Thymus (tissue), 11 donors: Measurements from ENCODE around the gene CACNA2D2. TPM values are rescaled to one million over a fixed set of nuclear protein-coding genes. Genes with fewer than 3 reads are reported as not detected.

Source experiments
- DNase-seq, 9 donors: peaks; one replicate each; pipeline ENCODE4 v3.0.0-alpha.2; 2013; ENCODE audit warnings: low spot score in 9 of 9, low read depth in 6 of 9, missing footprints in 1 of 9
- H3K27ac ChIP-seq, 2 donors: one replicate each; pipeline ENCODE4 v1.5.1; 2013; ENCODE audit warnings: control low read depth in 1 of 2, low read depth in 1 of 2, low read length in 1 of 2, mild to moderate bottlenecking in 1 of 2, moderate library complexity in 1 of 2
- H3K27me3 ChIP-seq, 2 donors: one replicate each; pipeline ENCODE4 v1.5.1; 2013; ENCODE audit warnings: low read length in 1 of 2; ENCODE audit not compliant: control insufficient read depth in 2 of 2, insufficient read depth in 1 of 2
- H3K36me3 ChIP-seq, 2 donors: one replicate each; pipeline ENCODE4 v1.5.1; 2013; ENCODE audit warnings: low read length in 1 of 2, mild to moderate bottlenecking in 1 of 2, moderate library complexity in 1 of 2; ENCODE audit not compliant: control insufficient read depth in 2 of 2, insufficient read depth in 2 of 2
- H3K4me1 ChIP-seq, 2 donors: one replicate each; pipeline ENCODE4 v1.5.1; 2013; ENCODE audit warnings: low read length in 2 of 2; ENCODE audit not compliant: control insufficient read depth in 2 of 2, insufficient read depth in 2 of 2
- H3K4me3 ChIP-seq, 2 donors: one replicate each; pipeline ENCODE4 v1.5.1; 2013; ENCODE audit warnings: low read length in 2 of 2, control low read depth in 1 of 2, mild to moderate bottlenecking in 1 of 2
- H3K9me3 ChIP-seq, 2 donors: one replicate each; pipeline ENCODE4 v1.5.1; 2013; ENCODE audit warnings: low read length in 1 of 2, mild to moderate bottlenecking in 1 of 2; ENCODE audit not compliant: control insufficient read depth in 2 of 2, insufficient read depth in 1 of 2
- WGBS: extraction: QIAGEN DNeasy Blood & Tissue Kit; methylation state at CpG from one replicate; pipeline ENCODE4 v1.1.7; 2013; 5-methylcytosine and 5-hydroxymethylcytosine counted together
- polyA plus RNA-seq: library from polyadenylated mRNA; stranded (reverse); fragments of 200-250 nt; gene quantifications from one replicate; pipeline ENCODE4 v1.2.3, GENCODE V29; 2013
- total RNA-seq: library from RNA; stranded (reverse); fragments of 120-200 nt; gene quantifications from one replicate; pipeline ENCODE4 v1.2.4, GENCODE V29; 2013
- donor health status: healthy.

CACNA2D2 gene
- total and polyA plus RNA-seq, 2 donors = 0.57 to 1.5 TPM

GRCh38 chr3:50490424-50490823, 13.0 kb downstream of the CACNA2D2 start:
- no peak overlapping the region for H3K4me3 ChIP-seq
- WGBS = 36% methylated on average over 1 of the region's 1 CpG
- no peak overlapping the region for H3K27ac ChIP-seq
- no peaks in the 10 kb centered on the region for H3K27me3 ChIP-seq
- H3K4me1 ChIP-seq = peaks cover 2 to 31% of the 10 kb centered on the region in 2 donors
- no peaks in the 10 kb centered on the region for H3K36me3 ChIP-seq
- no peaks in the 10 kb centered on the region for H3K9me3 ChIP-seq
- DNase-seq = no peak

GRCh38 chr3:50487181-50487580, 16.3 kb downstream of the CACNA2D2 start:
- H3K9me3 ChIP-seq = no peaks in the 10 kb centered on the region
- no peak overlapping the region for H3K4me3 ChIP-seq
- no peaks in the 10 kb centered on the region for H3K27me3 ChIP-seq
- no peak overlapping the region for H3K27ac ChIP-seq
- 92% methylated on average over 6 of the region's 6 CpGs for WGBS
- peaks cover 2 to 25% of the 10 kb centered on the region in 2 donors for H3K4me1 ChIP-seq
- no peaks in the 10 kb centered on the region for H3K36me3 ChIP-seq
- no peak for DNase-seq

GRCh38 chr3:50486219-50486888, 17.1 kb downstream of the CACNA2D2 start:
- DNase-seq = no peak
- H3K4me1 ChIP-seq = peaks cover 2 to 20% of the 10 kb centered on the region in 2 donors
- WGBS = 97% methylated on average over 4 of the region's 4 CpGs
- H3K27ac ChIP-seq = no peak overlapping the region
- H3K36me3 ChIP-seq = no peaks in the 10 kb centered on the region
- no peak overlapping the region for H3K4me3 ChIP-seq
- no peaks in the 10 kb centered on the region for H3K27me3 ChIP-seq
- no peaks in the 10 kb centered on the region for H3K9me3 ChIP-seq

- DNase-seq = no peak
- Histone ChIP-seq H3K27me3 (no peaks in the 10 kb centered on the region), H3K9me3 (no peaks in the 10 kb centered on the region), H3K4me1 (peaks cover 0 to 8% of the 10 kb centered on the region in 2 donors), H3K4me3 (no peak overlapping the region), H3K36me3 (no peaks in the 10 kb centered on the region), H3K27ac (no peak overlapping the region)
- 88% methylated on average over 8 of the region's 8 CpGs for WGBS
Observed at GRCh38 chr3:50484722-50485121, 18.7 kb downstream of the CACNA2D2 start.

- no peak for DNase-seq
- H3K36me3 ChIP-seq = no peaks in the 10 kb centered on the region
- no peaks in the 10 kb centered on the region for H3K9me3 ChIP-seq
- H3K27ac ChIP-seq = no peak overlapping the region
- no peak overlapping the region for H3K4me3 ChIP-seq
- H3K27me3 ChIP-seq = no peaks in the 10 kb centered on the region
- peaks cover 0 to 8% of the 10 kb centered on the region in 2 donors for H3K4me1 ChIP-seq
- 95% methylated on average over 6 of the region's 6 CpGs for WGBS
Observed at GRCh38 chr3:50483374-50483773, 20.1 kb downstream of the CACNA2D2 start.

- H3K27ac ChIP-seq = no peak overlapping the region
- peaks cover 0 to 4% of the 10 kb centered on the region in 2 donors for H3K4me1 ChIP-seq
- H3K27me3 ChIP-seq = no peaks in the 10 kb centered on the region
- H3K9me3 ChIP-seq = no peaks in the 10 kb centered on the region
- H3K36me3 ChIP-seq = no peaks in the 10 kb centered on the region
- 87% methylated on average over 4 of the region's 4 CpGs for WGBS
- no peak for DNase-seq
- no peak overlapping the region for H3K4me3 ChIP-seq
Observed at GRCh38 chr3:50481992-50482391, 21.4 kb downstream of the CACNA2D2 start.

GRCh38 chr3:50480471-50480870, 23.0 kb downstream of the CACNA2D2 start:
- Histone ChIP-seq H3K27me3 (no peaks in the 10 kb centered on the region), H3K9me3 (no peaks in the 10 kb centered on the region), H3K36me3 (no peaks in the 10 kb centered on the region), H3K27ac (no peak overlapping the region), H3K4me3 (no peak overlapping the region), H3K4me1 (no peaks in the 10 kb centered on the region)
- no peak for DNase-seq
- WGBS = 72% methylated on average over 4 of the region's 4 CpGs

- WGBS = 93% methylated on average over 4 of the region's 4 CpGs
- no peaks in the 10 kb centered on the region for H3K4me1 ChIP-seq
- no peak overlapping the region for H3K4me3 ChIP-seq
- H3K27me3 ChIP-seq = no peaks in the 10 kb centered on the region
- H3K9me3 ChIP-seq = no peaks in the 10 kb centered on the region
- no peak overlapping the region for H3K27ac ChIP-seq
- no peaks in the 10 kb centered on the region for H3K36me3 ChIP-seq
- no peak for DNase-seq
Observed at GRCh38 chr3:50479523-50479922, 23.9 kb downstream of the CACNA2D2 start.

GRCh38 chr3:50478671-50479260, 24.7 kb downstream of the CACNA2D2 start:
- WGBS = 95% methylated on average over 2 of the region's 2 CpGs
- H3K27ac ChIP-seq = no peak overlapping the region
- H3K36me3 ChIP-seq = no peaks in the 10 kb centered on the region
- H3K27me3 ChIP-seq = no peaks in the 10 kb centered on the region
- H3K9me3 ChIP-seq = no peaks in the 10 kb centered on the region
- H3K4me3 ChIP-seq = no peak overlapping the region
- H3K4me1 ChIP-seq = no peaks in the 10 kb centered on the region
- no peak for DNase-seq
